Neural crest cell (in vitro differentiated cells): ENCODE data around the gene SERPINB11. TPM values are rescaled to one million over a fixed set of nuclear protein-coding genes. Genes with fewer than 3 reads are reported as not detected.

Source experiments
- DNase-seq: peaks from one replicate; pipeline ENCODE4 v3.0.0; 2021; ENCODE audit warnings: low read depth, mixed read lengths, low spot score
- H3K27ac Mint-ChIP-seq: one replicate; pipeline ENCODE4 v1.8.0; 2021; ENCODE audit warnings: mild to moderate bottlenecking, mixed read lengths; ENCODE audit not compliant: unreplicated experiment
- H3K27me3 Mint-ChIP-seq: 2 replicates; pipeline ENCODE4 v1.8.0; 2021; ENCODE audit warnings: low read depth, mild to moderate bottlenecking, mixed read lengths
- H3K36me3 Mint-ChIP-seq: 2 replicates; pipeline ENCODE4 v1.8.0; 2021; ENCODE audit warnings: low read depth, mild to moderate bottlenecking, mixed read lengths
- H3K4me1 Mint-ChIP-seq: 2 replicates; pipeline ENCODE4 v1.8.0; 2021; ENCODE audit warnings: mixed read lengths
- H3K4me3 Mint-ChIP-seq: one replicate; pipeline ENCODE4 v1.8.0; 2021; ENCODE audit warnings: mild to moderate bottlenecking, mixed read lengths
- H3K9me3 Mint-ChIP-seq: 2 replicates; pipeline ENCODE4 v1.8.0; 2021; ENCODE audit warnings: mixed read lengths
- total RNA-seq: library from RNA; stranded (reverse); gene quantifications from 2 replicates; pipeline ENCODE4 v1.2.1, GENCODE V29; 2021
- TF ChIP-seq, protein P1 (sequence below): fragments of 200-600 bp; sonication (generic); conservative IDR thresholded peaks from 2 replicates; pipeline ENCODE4 v1.5.0; 2021; ENCODE audit warnings: antibody characterized with exemption, mild to moderate bottlenecking

SERPINB11 gene
- total RNA-seq, 1 donor from 2014 or later = not detected

- Mint-ChIP-seq H3K27ac (no peak overlapping the region), H3K4me1 (no peaks in the 10 kb centered on the region), H3K27me3 (no peaks in the 10 kb centered on the region), H3K4me3 (no peak overlapping the region), H3K9me3 (no peaks in the 10 kb centered on the region), H3K36me3 (no peaks in the 10 kb centered on the region)
- DNase-seq = no peak
- TF ChIP-seq, protein P1, sequence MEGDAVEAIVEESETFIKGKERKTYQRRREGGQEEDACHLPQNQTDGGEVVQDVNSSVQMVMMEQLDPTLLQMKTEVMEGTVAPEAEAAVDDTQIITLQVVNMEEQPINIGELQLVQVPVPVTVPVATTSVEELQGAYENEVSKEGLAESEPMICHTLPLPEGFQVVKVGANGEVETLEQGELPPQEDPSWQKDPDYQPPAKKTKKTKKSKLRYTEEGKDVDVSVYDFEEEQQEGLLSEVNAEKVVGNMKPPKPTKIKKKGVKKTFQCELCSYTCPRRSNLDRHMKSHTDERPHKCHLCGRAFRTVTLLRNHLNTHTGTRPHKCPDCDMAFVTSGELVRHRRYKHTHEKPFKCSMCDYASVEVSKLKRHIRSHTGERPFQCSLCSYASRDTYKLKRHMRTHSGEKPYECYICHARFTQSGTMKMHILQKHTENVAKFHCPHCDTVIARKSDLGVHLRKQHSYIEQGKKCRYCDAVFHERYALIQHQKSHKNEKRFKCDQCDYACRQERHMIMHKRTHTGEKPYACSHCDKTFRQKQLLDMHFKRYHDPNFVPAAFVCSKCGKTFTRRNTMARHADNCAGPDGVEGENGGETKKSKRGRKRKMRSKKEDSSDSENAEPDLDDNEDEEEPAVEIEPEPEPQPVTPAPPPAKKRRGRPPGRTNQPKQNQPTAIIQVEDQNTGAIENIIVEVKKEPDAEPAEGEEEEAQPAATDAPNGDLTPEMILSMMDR = no peak
Measured at GRCh38 chr18:63705401-63705800, 2.6 kb downstream of the SERPINB11 start.

- no peak overlapping the region for H3K4me3 Mint-ChIP-seq
- H3K4me1 Mint-ChIP-seq = no peaks in the 10 kb centered on the region
- H3K27me3 Mint-ChIP-seq = no peaks in the 10 kb centered on the region
- no peak for DNase-seq
- TF ChIP-seq, protein P1 = no peak
- H3K27ac Mint-ChIP-seq = no peak overlapping the region
- H3K36me3 Mint-ChIP-seq = no peaks in the 10 kb centered on the region
- H3K9me3 Mint-ChIP-seq = no peaks in the 10 kb centered on the region
Measured at GRCh38 chr18:63707816-63708215, 5.1 kb downstream of the SERPINB11 start.

DNA sequence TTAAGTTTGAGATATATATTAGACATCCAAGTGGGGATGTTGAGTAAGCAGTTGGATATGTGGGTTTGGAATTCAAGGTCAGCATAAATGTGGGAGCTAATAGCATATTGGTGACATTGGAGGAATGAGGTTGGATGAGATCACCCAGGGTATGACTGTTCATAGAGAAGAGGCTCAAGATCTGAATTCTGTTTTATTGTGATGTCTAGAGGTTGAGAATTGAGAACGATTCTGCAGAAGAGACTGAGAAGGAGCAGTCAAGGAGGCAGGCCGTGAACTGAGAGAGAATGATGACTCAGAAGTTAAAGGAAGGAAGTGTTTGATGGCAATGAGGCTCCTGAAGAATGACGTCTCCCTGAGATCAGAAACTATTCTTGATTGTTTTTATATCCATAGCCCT lies 5.9 kb downstream of the SERPINB11 start:
- no peak for DNase-seq
- no peaks in the 10 kb centered on the region for H3K4me1 Mint-ChIP-seq
- no peak overlapping the region for H3K27ac Mint-ChIP-seq
- peaks cover 4% of the 10 kb centered on the region for H3K9me3 Mint-ChIP-seq
- no peak overlapping the region for H3K4me3 Mint-ChIP-seq
- no peaks in the 10 kb centered on the region for H3K36me3 Mint-ChIP-seq
- TF ChIP-seq, protein P1 = no peak
- H3K27me3 Mint-ChIP-seq = no peaks in the 10 kb centered on the region

DNA sequence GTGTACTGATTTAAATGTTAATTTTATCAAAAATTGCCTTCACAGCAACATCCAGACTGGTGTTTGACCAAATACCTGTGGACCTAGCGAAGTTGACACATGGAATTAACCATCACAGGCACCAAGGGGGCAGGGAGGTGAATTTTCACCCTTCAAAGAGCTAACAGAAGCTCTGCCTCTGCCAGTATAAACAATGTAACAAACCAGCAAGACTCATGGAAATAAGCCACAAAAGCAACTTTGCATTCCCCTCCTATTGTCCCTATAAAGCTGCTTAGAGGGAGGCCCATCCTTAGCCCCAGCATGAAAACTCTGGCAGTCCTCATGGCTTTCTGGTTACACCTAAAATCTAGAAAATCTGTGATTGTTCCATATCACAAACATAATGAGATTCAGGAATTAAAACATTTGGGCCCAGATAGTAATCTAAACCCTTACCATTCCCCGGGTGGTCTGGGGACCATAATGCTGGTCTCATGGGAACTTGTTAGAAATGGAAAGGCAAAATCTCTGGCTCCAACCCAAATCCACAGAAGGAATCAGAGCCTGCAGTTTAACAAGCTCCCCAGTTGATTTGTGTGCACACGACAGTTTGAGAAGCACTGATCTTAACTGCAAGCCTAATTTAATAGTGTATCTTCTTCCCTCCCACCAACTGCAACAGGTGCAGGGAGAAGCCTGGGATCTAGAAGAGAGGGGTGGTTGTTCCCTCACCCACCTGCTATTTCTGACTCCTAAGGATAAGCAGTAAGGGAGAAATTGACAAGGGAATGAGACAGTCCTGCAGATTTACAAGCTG lies 23.1 kb downstream of the SERPINB11 start:
- TF ChIP-seq, protein P1 = no peak
- Mint-ChIP-seq H3K9me3 (peaks cover under 1% of the 10 kb centered on the region), H3K4me3 (no peak overlapping the region), H3K27ac (peak overlapping the region; percentile 67), H3K27me3 (no peaks in the 10 kb centered on the region), H3K36me3 (no peaks in the 10 kb centered on the region), H3K4me1 (peaks cover 2% of the 10 kb centered on the region)
- DNase-seq = no peak

DNA sequence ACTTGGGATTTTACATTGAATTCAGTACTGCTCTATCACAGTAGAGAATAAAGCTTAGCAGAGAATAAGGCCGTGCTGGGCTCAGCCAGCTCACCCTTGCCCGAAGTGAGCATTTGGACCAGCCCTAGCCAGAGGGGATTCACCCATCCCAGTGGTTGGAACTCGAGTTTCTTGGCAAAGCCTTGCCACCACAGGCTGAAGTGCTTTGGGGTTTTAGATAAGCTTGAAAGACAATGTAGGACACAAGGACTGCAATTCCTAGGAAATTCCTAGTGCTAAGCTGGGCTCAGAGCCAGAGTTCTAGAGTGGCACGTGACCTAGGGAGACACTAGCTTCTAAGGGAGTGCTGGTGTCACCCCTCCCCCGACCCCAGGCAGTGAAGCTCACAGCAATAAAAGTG lies 28.0 kb downstream of the SERPINB11 start:
- peaks cover 4% of the 10 kb centered on the region for H3K4me1 Mint-ChIP-seq
- no peaks in the 10 kb centered on the region for H3K36me3 Mint-ChIP-seq
- no peak for DNase-seq
- H3K27ac Mint-ChIP-seq = no peak overlapping the region
- H3K9me3 Mint-ChIP-seq = peaks cover 10% of the 10 kb centered on the region
- TF ChIP-seq, protein P1 = no peak
- H3K27me3 Mint-ChIP-seq = peaks cover 2% of the 10 kb centered on the region
- no peak overlapping the region for H3K4me3 Mint-ChIP-seq
